Stimulated activated CD4-positive, alpha-beta T cell treated with anti-CD3 and anti-CD28 coated beads, TNF-alpha, amount 100 ng/mL, for 24 hours (primary cell): Measurements from ENCODE around the gene RYR3.
"Not testable (repeated sequence)": the region's sequence is repeated elsewhere in the genome, so short reads cannot be mapped to it uniquely, and the experiment has no call there.

Experiments used
- DNase-seq, 3 experiments: peaks; one replicate each; pipeline ENCODE4 v3.0.0-alpha.2; 2020; ENCODE audit warnings: low read depth in 3 of 3

Gene RYR3

GRCh38 chr15:33754242-33754641, 443.5 kb downstream of the RYR3 start:
- no peak for DNase-seq

GRCh38 chr15:33756961-33757360, 446.2 kb downstream of the RYR3 start:
- no peak for DNase-seq

- DNase-seq: no peak
Observed at GRCh38 chr15:33757516-33758232, 446.9 kb downstream of the RYR3 start.

GRCh38 chr15:33766389-33766788, 455.6 kb downstream of the RYR3 start:
- DNase-seq: no peak

- no peak for DNase-seq
Observed at GRCh38 chr15:33768670-33769190, 458.0 kb downstream of the RYR3 start.

GRCh38 chr15:33773969-33774368, 463.2 kb downstream of the RYR3 start:
- DNase-seq: no peak

- no peak for DNase-seq
Observed at GRCh38 chr15:33778852-33779251, 468.1 kb downstream of the RYR3 start.

- no peak for DNase-seq
Observed at GRCh38 chr15:33780011-33780768, 469.4 kb downstream of the RYR3 start.

- no peak for DNase-seq
Observed at GRCh38 chr15:33782966-33783365, 472.2 kb downstream of the RYR3 start.

GRCh38 chr15:33785366-33785765, 474.6 kb downstream of the RYR3 start:
- DNase-seq: no peak

GRCh38 chr15:33788906-33789540, 478.3 kb downstream of the RYR3 start:
- DNase-seq: no peak

GRCh38 chr15:33794453-33794852, 483.7 kb downstream of the RYR3 start:
- DNase-seq: no peak

- DNase-seq: no peak
Observed at GRCh38 chr15:33795070-33795469, 484.3 kb downstream of the RYR3 start.

GRCh38 chr15:33797651-33798050, 486.9 kb downstream of the RYR3 start:
- no peak for DNase-seq

GRCh38 chr15:33801954-33802353, 491.2 kb downstream of the RYR3 start:
- no peak for DNase-seq

- no peak for DNase-seq
Observed at GRCh38 chr15:33807665-33808064, 496.9 kb downstream of the RYR3 start.

GRCh38 chr15:33808720-33809457, 498.1 kb downstream of the RYR3 start:
- no peak for DNase-seq

- DNase-seq: no peak
Observed at GRCh38 chr15:33810073-33810595, 499.4 kb downstream of the RYR3 start.

GRCh38 chr15:33810806-33811205, 500.0 kb downstream of the RYR3 start:
- no peak for DNase-seq

GRCh38 chr15:33813891-33814290, 503.1 kb downstream of the RYR3 start:
- DNase-seq: no peak

- not testable (repeated sequence) for DNase-seq
Observed at GRCh38 chr15:33819499-33819898, 508.7 kb downstream of the RYR3 start.

- no peak for DNase-seq
Observed at GRCh38 chr15:33822479-33822878, 511.7 kb downstream of the RYR3 start.
